Smooth muscle cell (in vitro differentiated cells): ENCODE results near the gene AGBL1. TPM values are rescaled to one million over a fixed set of nuclear protein-coding genes. Genes with fewer than 3 reads are reported as not detected.

Experiments
- DNase-seq: peaks from one replicate; lab custom pipeline; 2025; ENCODE audit not compliant: unreplicated experiment; lab: John Stamatoyannopoulos, UW
- H2AFZ ChIP-seq: fragments of 200-600 bp; sonication (generic); 2 replicates; pipeline ENCODE4 v1.6.0; 2016; ENCODE audit warnings: antibody characterized with exemption, low read depth, mild to moderate bottlenecking
- H3F3A ChIP-seq: fragments of 200-600 bp; sonication (generic); 2 replicates; pipeline ENCODE4 v1.6.0; 2017; ENCODE audit warnings: antibody characterized with exemption, low read depth
- H3K27ac ChIP-seq: fragments of 200-600 bp; sonication (generic); 2 replicates; pipeline ENCODE4 v1.5.1; 2016; ENCODE audit warnings: low read depth, mild to moderate bottlenecking
- H3K27me3 ChIP-seq: fragments of 200-600 bp; sonication (generic); 2 replicates; pipeline ENCODE4 v1.6.1; 2016; ENCODE audit warnings: low read depth, mild to moderate bottlenecking
- H3K36me3 ChIP-seq: fragments of 200-600 bp; sonication (generic); 2 replicates; pipeline ENCODE4 v1.5.1; 2016; ENCODE audit warnings: low read depth
- H3K4me1 ChIP-seq: fragments of 200-600 bp; sonication (generic); 2 replicates; pipeline ENCODE4 v1.5.1; 2016; ENCODE audit warnings: low read depth
- H3K4me2 ChIP-seq: fragments of 200-600 bp; sonication (generic); 2 replicates; pipeline ENCODE4 v1.6.0; 2016; ENCODE audit warnings: mild to moderate bottlenecking
- H3K4me3 ChIP-seq: fragments of 200-600 bp; sonication (generic); 2 replicates; pipeline ENCODE4 v1.5.1; 2016; ENCODE audit warnings: mild to moderate bottlenecking
- H3K79me2 ChIP-seq: fragments of 200-600 bp; sonication (generic); 2 replicates; pipeline ENCODE4 v1.6.0; 2016; ENCODE audit warnings: low read depth, mild to moderate bottlenecking
- H3K9ac ChIP-seq: fragments of 200-600 bp; sonication (generic); 2 replicates; pipeline ENCODE4 v1.6.0; 2016; ENCODE audit warnings: low read depth
- H3K9me3 ChIP-seq: fragments of 200-600 bp; sonication (generic); replicated peaks from 2 replicates; pipeline ENCODE4 v1.5.1; 2016; ENCODE audit warnings: low read depth
- H4K20me1 ChIP-seq: fragments of 200-600 bp; sonication (generic); 2 replicates; pipeline ENCODE4 v1.6.0; 2016; ENCODE audit warnings: low read depth
- CTCF ChIP-seq: fragments of 200-600 bp; sonication (generic); IDR thresholded peaks from 2 replicates; pipeline ENCODE4 v1.5.1; 2017; ENCODE audit warnings: borderline replicate concordance, mild to moderate bottlenecking, antibody characterized with exemption; ENCODE audit not compliant: insufficient read depth, poor library complexity, severe bottlenecking
- WGBS: methylation state at CpG from one replicate; pipeline ENCODE4 v1.1.7; 2016; ENCODE audit warnings: low lambda C conversion rate; 5-methylcytosine and 5-hydroxymethylcytosine counted together
- polyA plus RNA-seq: library from polyadenylated mRNA; unstranded; fragments of >200 nt; fragmentation: Nextera tagmentation; extraction: Ambion mirVana; gene quantifications from 2 replicates; pipeline ENCODE4 v1.2.1, GENCODE V29; 2016
- total RNA-seq: library from RNA; depleted of rRNA; stranded (reverse); fragments of >200 nt; gene quantifications from 2 replicates; pipeline ENCODE4 v1.2.3, GENCODE V29; 2014

AGBL1 gene
- total and polyA plus RNA-seq, 2 experiments from 2014 or later = not detected

GRCh38 chr15:86906376-86906775, 826.7 kb downstream of the AGBL1 start:
- H3K27me3 ChIP-seq = no peaks in the 10 kb centered on the region

GRCh38 chr15:86911022-86911421, 831.4 kb downstream of the AGBL1 start:
- DNase-seq = no peak
- Histone ChIP-seq H3K27ac (no peak overlapping the region), H3K9ac (no peak overlapping the region), H3K4me3 (no peak overlapping the region), H3K9me3 (no peaks in the 10 kb centered on the region), H3K79me2 (no peaks in the 10 kb centered on the region), H4K20me1 (no peaks in the 10 kb centered on the region), H3K36me3 (no peaks in the 10 kb centered on the region), H3F3A (no peaks in the 10 kb centered on the region), H3K27me3 (no peaks in the 10 kb centered on the region), H3K4me2 (no peak overlapping the region), H3K4me1 (peaks cover 1% of the 10 kb centered on the region), H2AFZ (no peak overlapping the region)
- TF ChIP-seq CTCF = no peak
- 81% methylated on average over 5 of the region's 5 CpGs for WGBS

More at GRCh38 chr15:86906376-86906775, 826.7 kb downstream of the AGBL1 start:
- H3K4me3 ChIP-seq = no peak overlapping the region
- no peaks in the 10 kb centered on the region for H3K36me3 ChIP-seq
- H3K79me2 ChIP-seq = no peaks in the 10 kb centered on the region
- 12% methylated on average over 2 of the region's 2 CpGs for WGBS
- no peaks in the 10 kb centered on the region for H4K20me1 ChIP-seq
- H3K9ac ChIP-seq = no peak overlapping the region
- no peaks in the 10 kb centered on the region for H3K9me3 ChIP-seq
- no peak overlapping the region for H2AFZ ChIP-seq
- H3K27ac ChIP-seq = no peak overlapping the region
- H3K4me2 ChIP-seq = no peak overlapping the region
- DNase-seq = no peak
- H3F3A ChIP-seq = no peaks in the 10 kb centered on the region
- H3K4me1 ChIP-seq = no peaks in the 10 kb centered on the region
- no peak for TF ChIP-seq CTCF

GRCh38 chr15:86912661-86913060, 833.0 kb downstream of the AGBL1 start:
- H3K9ac ChIP-seq = no peak overlapping the region
- H4K20me1 ChIP-seq = no peaks in the 10 kb centered on the region
- H3K4me2 ChIP-seq = no peak overlapping the region
- no peaks in the 10 kb centered on the region for H3K36me3 ChIP-seq
- peaks cover 4% of the 10 kb centered on the region for H3K4me1 ChIP-seq
- DNase-seq = no peak
- TF ChIP-seq CTCF = no peak
- H3K9me3 ChIP-seq = no peaks in the 10 kb centered on the region
- 96% methylated on average over 1 of the region's 1 CpG for WGBS
- H3K79me2 ChIP-seq = no peaks in the 10 kb centered on the region
- no peaks in the 10 kb centered on the region for H3K27me3 ChIP-seq
- H2AFZ ChIP-seq = no peak overlapping the region
- no peak overlapping the region for H3K4me3 ChIP-seq
- no peaks in the 10 kb centered on the region for H3F3A ChIP-seq
- no peak overlapping the region for H3K27ac ChIP-seq

GRCh38 chr15:86915811-86916331, 836.2 kb downstream of the AGBL1 start:
- TF ChIP-seq CTCF = peak; percentile 59
- H2AFZ ChIP-seq = no peak overlapping the region
- no peak overlapping the region for H3K27ac ChIP-seq
- no peak overlapping the region for H3K4me3 ChIP-seq
- H3K4me1 ChIP-seq = peaks cover 4% of the 10 kb centered on the region
- 27% methylated on average over 12 of the region's 12 CpGs for WGBS
- no peaks in the 10 kb centered on the region for H3K9me3 ChIP-seq
- H3K4me2 ChIP-seq = no peak overlapping the region
- no peaks in the 10 kb centered on the region for H3F3A ChIP-seq
- H3K36me3 ChIP-seq = no peaks in the 10 kb centered on the region
- no peak for DNase-seq
- H3K9ac ChIP-seq = no peak overlapping the region
- H3K79me2 ChIP-seq = no peaks in the 10 kb centered on the region
- H4K20me1 ChIP-seq = no peaks in the 10 kb centered on the region
- H3K27me3 ChIP-seq = no peaks in the 10 kb centered on the region
